Esophagus squamous epithelium (tissue), 4 donors: ENCODE measurements around the gene RAX2.

Experiments
- CTCF ChIP-seq, 6 experiments: fragments of 450-650 bp in 4 of 6; fragments of 200-600 bp in 2 of 6; sonication (generic) in 2 of 6; IDR thresholded peaks; one replicate each; pipeline ENCODE4 v1.5.1; 2016 to 2019; ENCODE audit warnings: antibody characterized with exemption in 6 of 6, mild to moderate bottlenecking in 4 of 6, moderate library complexity in 4 of 6
- POLR2A ChIP-seq, 4 donors: fragments of 450-650 bp; IDR thresholded peaks; one replicate each; pipeline ENCODE4 v1.6.1; 2017; ENCODE audit warnings: antibody characterized with exemption in 4 of 4, mild to moderate bottlenecking in 4 of 4, moderate library complexity in 3 of 4

- no peak for TF ChIP-seq CTCF (IDR thresholded peaks at IDR 0.05)
- TF ChIP-seq POLR2A (IDR thresholded peaks at IDR 0.05): no peak
Observed at GRCh38 chr19:3738477-3739220, 33.4 kb downstream of the RAX2 start.
